GM19452 (cell line): ENCODE results near the gene SMIM36.
"Not testable (repeated sequence)": the region's sequence is repeated elsewhere in the genome, so short reads cannot be mapped to it uniquely, and the experiment has no call there.

Experiments
- ATAC-seq: cut with Tn5 transposase; IDR thresholded peaks from one replicate; pipeline ENCODE4 v1.9.1; 2021; ENCODE audit not compliant: unreplicated experiment

Gene SMIM36

DNA sequence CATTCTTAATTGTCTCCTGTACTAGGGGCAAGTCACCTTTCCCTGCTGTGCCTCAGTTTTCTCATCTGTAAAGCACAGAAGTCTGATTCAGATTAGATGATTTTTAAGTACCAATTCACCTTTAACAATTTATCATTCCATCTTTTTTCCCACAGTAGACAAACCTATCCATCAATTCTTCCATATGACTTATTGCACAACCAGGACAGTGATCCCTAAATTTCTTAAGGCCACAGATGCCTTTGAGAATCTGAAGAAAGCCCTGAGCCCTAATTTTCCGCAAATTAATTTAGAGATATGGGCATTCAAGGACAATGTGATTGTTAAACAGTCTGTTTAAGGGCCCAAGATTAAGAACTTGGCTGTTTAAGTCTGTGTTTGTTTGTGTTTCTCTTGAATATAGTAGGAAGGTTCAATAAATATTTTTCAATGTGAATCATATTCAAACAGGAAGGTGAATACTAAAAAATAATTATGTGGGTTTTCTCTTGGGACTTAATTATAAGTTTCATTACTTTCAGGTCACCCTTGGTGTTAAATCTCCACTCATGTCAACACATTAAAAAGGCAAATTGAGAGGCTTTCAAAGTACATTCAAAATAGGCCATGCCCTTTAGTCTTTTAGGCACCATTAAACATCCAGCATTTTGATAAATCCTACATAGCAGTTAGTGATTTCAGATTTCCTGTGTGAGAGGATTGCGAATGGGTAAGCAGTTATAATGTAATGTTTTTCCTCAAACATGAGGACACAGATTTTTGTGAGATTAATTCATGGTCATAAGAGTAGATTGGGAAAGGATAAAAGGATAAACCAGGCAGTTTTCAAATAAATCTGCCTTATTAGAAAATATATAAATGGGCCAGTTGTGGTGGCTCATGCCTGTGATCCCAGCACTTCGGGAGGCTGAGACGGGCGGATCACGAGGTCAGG lies 54.7 kb downstream of the SMIM36 start:
- ATAC-seq: no peak

GRCh38 chr17:55454906-55455474 lies 56.3 kb downstream of the SMIM36 start:
- no peak for ATAC-seq

DNA sequence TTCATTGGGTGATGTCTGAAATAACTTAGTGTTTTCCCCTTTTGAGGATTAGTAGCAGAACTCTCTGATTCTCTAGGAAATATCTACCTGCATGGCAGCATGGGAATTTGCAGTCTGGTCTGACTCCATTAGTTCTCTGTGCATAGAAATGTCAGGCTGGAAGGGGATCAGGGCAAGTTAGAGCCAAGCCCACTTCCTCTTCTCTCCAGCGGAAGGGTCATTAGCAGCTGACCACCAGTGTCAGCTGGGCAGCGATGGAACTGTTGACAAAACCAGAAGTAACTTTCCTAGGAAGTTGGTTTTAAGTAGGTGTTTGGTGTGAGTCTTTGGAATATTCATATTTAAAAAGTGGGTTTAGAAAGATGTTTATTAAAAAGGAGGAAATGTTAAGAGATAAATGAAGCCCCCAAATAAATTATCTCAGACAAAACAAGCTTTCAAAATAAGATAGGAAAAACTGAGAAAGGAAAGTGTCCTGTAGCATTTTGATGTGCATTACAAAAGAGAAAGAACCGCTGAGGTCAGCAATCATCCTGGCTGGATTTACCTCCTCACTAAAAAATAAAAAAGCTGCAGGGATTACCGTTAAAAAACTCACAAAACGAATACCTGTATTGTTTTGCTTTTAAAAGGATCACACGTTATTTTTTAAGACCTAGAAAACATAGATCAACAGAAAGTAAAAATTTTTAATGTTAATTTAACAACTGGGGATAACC lies 57.3 kb downstream of the SMIM36 start:
- ATAC-seq: no peak

DNA sequence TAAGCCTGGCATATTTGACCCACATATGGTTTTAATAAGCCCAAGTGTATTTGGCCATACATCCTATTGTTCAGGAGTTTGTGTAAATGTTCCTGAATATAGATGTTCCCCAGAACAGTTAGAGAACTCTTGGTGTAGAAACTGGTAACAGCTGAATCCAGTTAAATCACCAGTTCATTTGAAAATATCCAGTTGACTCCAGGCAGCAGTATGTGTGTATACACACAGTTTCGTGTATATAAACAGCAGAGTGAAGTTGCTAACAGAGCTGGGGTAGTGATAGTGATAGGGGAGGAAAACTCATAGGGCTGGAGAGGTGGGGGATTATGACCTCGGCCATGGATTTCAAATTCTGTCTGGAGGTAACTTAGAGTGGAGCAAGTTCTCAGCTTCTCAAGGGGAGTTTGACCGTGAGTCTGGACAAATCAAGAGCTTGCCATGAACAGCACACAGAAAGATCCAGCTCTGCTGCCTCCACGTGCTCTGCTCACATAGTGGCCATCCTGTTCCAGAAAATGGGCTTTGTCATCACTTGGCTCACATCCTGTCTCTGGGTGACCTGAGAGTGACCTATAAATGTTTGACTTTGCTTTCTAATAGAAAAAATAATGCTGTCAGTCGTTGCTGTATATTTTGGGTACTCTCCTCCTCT lies 59.0 kb downstream of the SMIM36 start:
- ATAC-seq: peak; percentile 87

- ATAC-seq: no peak
These were observed 59.5 kb downstream of the SMIM36 start for GRCh38 chr17:55451758-55452138.

DNA sequence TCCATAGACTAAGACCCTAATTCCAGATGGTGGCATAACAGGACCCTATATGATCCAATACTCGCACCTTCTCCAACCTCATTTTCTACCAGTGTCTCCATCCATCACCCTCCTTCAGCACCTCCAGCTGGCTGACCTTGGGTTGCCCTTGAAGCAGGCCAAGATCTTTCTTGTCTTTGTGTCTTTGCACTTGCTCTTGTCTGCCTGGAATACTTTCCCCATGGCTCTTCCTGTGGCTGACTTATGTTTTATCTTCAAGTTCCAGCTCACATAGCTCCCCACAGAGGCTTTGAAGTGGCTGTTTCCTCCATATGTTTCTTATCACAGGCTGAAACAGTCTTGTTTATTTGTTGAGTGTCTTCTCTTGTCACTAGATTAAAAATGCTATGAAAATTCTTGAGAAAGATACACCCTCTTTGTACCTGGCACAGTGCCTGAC lies 60.0 kb downstream of the SMIM36 start:
- ATAC-seq: no peak

DNA sequence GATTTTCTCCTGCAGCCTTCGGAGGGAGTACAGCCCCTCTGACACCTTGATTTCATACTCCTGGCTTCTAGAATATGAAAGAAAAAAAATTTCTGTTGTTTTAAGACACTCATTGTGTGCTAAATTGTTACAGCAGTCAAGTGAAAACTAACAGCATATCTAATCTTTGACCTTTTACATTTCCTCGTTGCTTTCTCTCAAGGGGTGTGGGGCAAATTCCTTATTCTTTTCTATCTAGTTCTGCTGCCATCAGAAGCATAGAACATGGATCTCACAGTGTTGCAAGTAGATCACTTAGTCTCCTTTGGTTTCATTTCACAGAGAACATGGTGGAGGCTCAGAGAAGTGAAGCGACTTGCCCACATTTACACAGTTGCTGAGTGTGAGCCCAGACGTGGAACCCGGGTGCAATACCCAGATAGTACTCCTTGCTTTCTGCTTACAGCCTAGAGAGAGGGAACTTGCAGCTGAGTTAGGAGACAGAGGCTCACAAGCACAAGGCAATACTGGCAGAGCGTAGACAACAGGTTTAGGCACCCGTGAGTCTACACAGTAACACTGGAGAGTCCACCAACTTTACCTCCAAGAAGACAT lies 60.9 kb downstream of the SMIM36 start:
- ATAC-seq: no peak

DNA sequence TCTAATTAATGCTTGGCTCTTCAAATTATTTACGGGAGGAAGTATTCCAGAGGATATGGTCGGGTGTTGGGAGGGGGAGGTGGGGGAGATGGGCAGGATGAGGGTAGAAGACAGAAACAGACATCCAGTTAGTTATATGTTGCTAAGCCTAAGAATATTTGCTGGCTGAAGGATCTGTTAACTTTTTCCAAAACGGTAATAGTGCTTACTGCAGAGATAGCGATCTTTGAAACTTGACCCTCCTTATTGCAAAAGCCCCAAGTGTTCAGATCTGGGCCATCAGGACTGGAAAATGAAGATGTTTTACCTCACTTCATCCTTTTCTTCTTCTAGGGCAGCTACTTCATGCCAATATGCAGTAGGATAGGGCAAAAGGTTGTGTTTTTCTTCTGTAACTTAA lies 62.6 kb downstream of the SMIM36 start:
- ATAC-seq: no peak

- no peak for ATAC-seq
These were observed 64.6 kb downstream of the SMIM36 start for GRCh38 chr17:55446581-55447205.

DNA sequence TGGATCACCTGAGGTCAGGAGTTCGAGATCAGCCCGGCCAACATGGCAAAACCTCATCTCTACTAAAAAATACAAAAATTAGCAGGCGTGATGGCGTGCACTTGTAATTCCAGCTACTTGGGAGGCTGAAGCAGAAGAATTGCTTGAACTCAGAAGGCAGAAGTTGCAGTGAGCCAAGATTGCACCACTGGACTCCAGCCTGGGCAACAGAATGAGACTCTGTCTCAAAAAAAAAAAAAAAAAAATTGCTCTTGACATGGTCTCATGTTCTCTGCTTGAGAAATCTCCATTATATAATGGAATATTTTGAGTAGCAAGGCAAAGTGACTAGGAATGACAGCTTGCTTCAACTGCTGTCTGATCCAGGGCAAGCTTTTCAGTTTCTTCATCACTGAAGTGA lies 65.2 kb downstream of the SMIM36 start:
- not testable (repeated sequence) for ATAC-seq

GRCh38 chr17:55444471-55445441 lies 66.5 kb downstream of the SMIM36 start:
- peak; percentile 84 for ATAC-seq

GRCh38 chr17:55443904-55444303 lies 67.3 kb downstream of the SMIM36 start:
- ATAC-seq: no peak

DNA sequence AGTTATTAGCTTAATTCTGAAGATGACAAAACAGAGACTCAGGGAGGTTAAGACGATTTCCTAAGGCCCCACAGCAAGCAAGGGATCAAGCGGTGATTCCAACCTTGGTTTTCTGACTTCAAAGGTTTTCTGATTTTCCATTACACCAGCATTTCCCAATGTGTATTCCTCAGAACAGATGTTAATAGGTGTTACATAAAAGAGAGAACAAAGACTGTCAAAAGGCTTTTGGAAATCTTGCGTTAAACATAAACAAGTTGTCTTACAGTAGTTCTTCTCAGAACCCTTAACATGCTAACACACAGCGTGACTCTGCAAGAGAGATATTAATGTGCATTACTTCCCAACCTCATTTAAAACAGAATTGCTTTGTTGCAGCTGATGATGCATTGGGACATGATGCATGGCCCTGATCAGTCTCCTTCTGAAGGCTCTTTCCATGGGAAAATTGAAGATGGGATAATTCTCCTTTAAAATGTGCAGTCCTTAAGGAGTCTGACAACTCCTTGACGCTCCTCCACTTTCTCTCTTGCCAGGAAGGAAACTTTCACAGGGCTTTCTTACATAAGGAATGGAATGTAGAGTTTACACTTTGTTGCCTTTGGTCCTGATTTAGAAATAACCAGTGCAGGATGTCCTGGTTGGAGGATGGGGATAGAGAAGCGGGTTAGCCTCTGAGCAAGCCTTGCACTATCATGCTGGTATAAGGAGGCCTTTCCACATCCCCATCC lies 68.1 kb downstream of the SMIM36 start:
- no peak for ATAC-seq

DNA sequence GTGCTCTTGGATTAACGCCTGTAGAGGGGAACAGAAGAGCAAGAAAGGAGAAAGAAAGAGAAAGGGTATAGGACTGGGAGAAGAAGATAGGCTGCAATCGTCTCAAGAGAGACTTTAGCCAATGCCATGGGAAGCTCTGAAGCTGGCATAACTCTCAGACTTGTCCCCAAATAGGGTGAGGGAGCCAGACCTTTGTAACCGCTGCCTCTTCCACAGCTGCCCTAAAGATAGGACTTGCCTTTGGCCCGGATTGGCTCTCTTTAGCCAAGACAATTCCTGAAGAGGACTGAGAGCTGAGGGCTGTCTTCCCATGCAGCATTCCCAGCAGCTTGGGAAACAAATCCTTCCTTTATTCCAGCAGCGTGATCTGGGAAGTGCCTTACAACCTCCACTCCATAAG lies 68.8 kb downstream of the SMIM36 start:
- ATAC-seq: no peak

DNA sequence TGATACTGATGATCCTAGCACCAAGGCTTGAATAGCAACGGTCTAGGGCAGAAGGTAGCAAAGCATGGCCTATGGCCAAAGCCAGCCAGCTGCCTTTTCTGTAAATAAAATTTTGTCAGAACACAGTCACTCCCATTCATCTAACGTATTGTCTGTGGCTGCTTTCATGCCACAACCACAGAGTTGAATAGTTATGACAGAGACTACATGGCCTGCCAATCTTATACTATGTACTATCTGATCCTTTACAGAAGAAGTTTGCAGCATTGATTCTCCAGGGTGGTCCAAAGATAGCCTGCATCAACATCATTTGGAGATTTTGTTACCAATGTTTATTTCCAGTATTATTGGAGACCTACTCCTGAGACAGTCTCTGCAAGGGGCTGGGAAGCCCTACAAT lies 69.7 kb downstream of the SMIM36 start:
- ATAC-seq: no peak

- no peak for ATAC-seq
These were observed 70.9 kb downstream of the SMIM36 start for GRCh38 chr17:55440391-55440790.

DNA sequence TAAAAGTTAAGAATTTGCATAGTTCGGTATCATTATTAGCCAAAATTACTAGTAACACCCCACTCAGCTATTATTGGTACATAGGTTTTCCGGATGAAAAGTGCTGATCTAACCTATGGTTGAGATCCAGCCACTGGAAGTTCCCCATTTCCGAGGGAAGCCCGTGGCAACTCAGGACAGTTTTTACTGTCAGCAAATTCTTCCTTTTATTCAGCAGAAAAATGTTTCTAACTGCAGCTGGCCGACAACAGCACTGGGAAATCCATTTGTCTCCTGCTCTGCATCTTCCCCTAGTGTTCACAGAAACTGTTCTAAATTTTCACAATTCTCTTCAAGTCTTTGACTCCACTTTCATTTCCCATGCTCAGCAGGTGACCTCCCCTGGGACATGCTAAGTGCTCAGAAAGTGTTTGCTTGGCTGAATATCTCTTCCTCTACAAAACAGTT lies 74.1 kb downstream of the SMIM36 start:
- peak; percentile 73 for ATAC-seq
